A549 treated with dexamethasone at 1 μM for 4 hours (cell line): ENCODE results near the gene HSFY2. TPM values are rescaled to one million over a fixed set of nuclear protein-coding genes. Genes with fewer than 3 reads are reported as not detected.

ENCODE experiments used
- total RNA-seq: library from RNA; stranded (reverse); fragments of 200-300 nt; extraction: Qiagen RNA extraction; gene quantifications from 5 replicates; pipeline ENCODE4 v1.2.3, GENCODE V29; 2022

Gene HSFY2, protein sequence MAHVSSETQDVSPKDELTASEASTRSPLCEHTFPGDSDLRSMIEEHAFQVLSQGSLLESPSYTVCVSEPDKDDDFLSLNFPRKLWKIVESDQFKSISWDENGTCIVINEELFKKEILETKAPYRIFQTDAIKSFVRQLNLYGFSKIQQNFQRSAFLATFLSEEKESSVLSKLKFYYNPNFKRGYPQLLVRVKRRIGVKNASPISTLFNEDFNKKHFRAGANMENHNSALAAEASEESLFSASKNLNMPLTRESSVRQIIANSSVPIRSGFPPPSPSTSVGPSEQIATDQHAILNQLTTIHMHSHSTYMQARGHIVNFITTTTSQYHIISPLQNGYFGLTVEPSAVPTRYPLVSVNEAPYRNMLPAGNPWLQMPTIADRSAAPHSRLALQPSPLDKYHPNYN
- not detected in 5 replicates for total RNA-seq

DNA sequence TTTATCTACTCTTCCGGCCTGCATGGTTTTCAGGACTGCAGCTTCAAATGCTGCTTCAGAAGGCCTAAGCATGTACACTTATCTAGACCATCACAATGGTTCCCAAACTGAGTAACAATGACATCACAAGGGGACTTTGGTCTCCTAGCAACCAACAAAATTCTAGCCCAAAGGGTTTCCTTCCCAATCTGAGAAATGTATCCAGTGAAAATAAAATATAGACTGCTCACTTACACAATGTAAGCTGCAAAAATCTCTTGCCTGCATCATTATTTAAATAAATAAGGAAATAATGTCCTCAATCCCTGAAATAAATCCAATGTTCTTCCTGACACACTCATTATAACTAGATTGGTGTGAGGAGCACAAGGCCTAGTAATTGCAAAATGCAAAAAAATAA lies at the start of gene HSFY2:
Gene HSFY2 (minus strand): TSS at position 101 of the 400 bp plus-strand sequence. CDS start 117 bp downstream, outside the sequence.

Other genes with a start within 250 kb of the HSFY2 start
- not detected in 5 replicates for gene HSFY1, start 227.0 kb downstream of the HSFY2 start, total RNA-seq